Measurements from ENCODE around the gene LETM1.

Gene LETM1

GRCh38 chr4:1821679-1822567 is 34.0 kb downstream of the LETM1 start:
- ATAC-seq: no peak; the same call in 2 of the 3 replicates
- TF ChIP-seq ISL1 (CRISPR knock-in tag; IDR thresholded peaks at IDR 0.05) (no peak), CSRNP3 (CRISPR knock-in tag; IDR thresholded peaks at IDR 0.05) (no peak), ARNTL (CRISPR knock-in tag; IDR thresholded peaks at IDR 0.05; ENCODE audit: borderline replicate concordance, low read depth) (no peak), ZNF8 (CRISPR knock-in tag; IDR thresholded peaks at IDR 0.05) (no peak), ESRRG (CRISPR knock-in tag; IDR thresholded peaks at IDR 0.05) (no peak), OSR1 (CRISPR knock-in tag; IDR thresholded peaks at IDR 0.05) (no peak), POU6F1 (CRISPR knock-in tag; IDR thresholded peaks at IDR 0.05; ENCODE audit: borderline replicate concordance, low read depth) (no peak), SNAI2 (CRISPR knock-in tag; IDR thresholded peaks at IDR 0.05) (no peak), PATZ1 (CRISPR knock-in tag; IDR thresholded peaks at IDR 0.05; ENCODE audit: borderline replicate concordance) (no peak), GLIS3 (CRISPR knock-in tag; IDR thresholded peaks at IDR 0.05) (no peak), PPARA (CRISPR knock-in tag; IDR thresholded peaks at IDR 0.05; ENCODE audit: borderline replicate concordance) (no peak), BACH2 (CRISPR knock-in tag; IDR thresholded peaks at IDR 0.05; ENCODE audit: borderline replicate concordance) (no peak), ZC3H10 (CRISPR knock-in tag; IDR thresholded peaks at IDR 0.05) (no peak), CSDC2 (CRISPR knock-in tag; IDR thresholded peaks at IDR 0.05) (no peak), TOX (CRISPR knock-in tag; IDR thresholded peaks at IDR 0.05; ENCODE audit: borderline replicate concordance) (no peak), TSHZ2 (CRISPR knock-in tag; IDR thresholded peaks at IDR 0.05) (no peak), CREB5 (CRISPR knock-in tag; IDR thresholded peaks at IDR 0.05; ENCODE audit: low read depth) (no peak), ZFP30 (CRISPR knock-in tag; IDR thresholded peaks at IDR 0.05) (no peak), ZNF565 (CRISPR knock-in tag; conservative IDR thresholded peaks at IDR 0.05; ENCODE audit: low read depth) (no peak), ZFP3 (CRISPR knock-in tag; IDR thresholded peaks at IDR 0.05) (no peak)

GRCh38 chr4:1819816-1820215 is 36.1 kb downstream of the LETM1 start:
- no peak for TF ChIP-seq PPARA (CRISPR knock-in tag; IDR thresholded peaks at IDR 0.05; ENCODE audit: borderline replicate concordance)
- no peak for TF ChIP-seq ZNF70 (CRISPR knock-in tag; IDR thresholded peaks at IDR 0.05)
- TF ChIP-seq CSDC2 (CRISPR knock-in tag; IDR thresholded peaks at IDR 0.05): no peak
- TF ChIP-seq CREB5 (CRISPR knock-in tag; IDR thresholded peaks at IDR 0.05; ENCODE audit: low read depth): no peak
- no peak for TF ChIP-seq ZFP30 (CRISPR knock-in tag; IDR thresholded peaks at IDR 0.05)
- TF ChIP-seq ARNTL (CRISPR knock-in tag; IDR thresholded peaks at IDR 0.05; ENCODE audit: borderline replicate concordance, low read depth): no peak
- TF ChIP-seq SNAI2 (CRISPR knock-in tag; IDR thresholded peaks at IDR 0.05): no peak
- no peak for ATAC-seq

Measured in SK-N-SH treated with all-trans-retinoic acid at 6 μM for 48 hours (cell line).